Motor neuron (in vitro differentiated cells): Measurements from ENCODE around the gene PARP14. TPM values are rescaled to one million over a fixed set of nuclear protein-coding genes. Genes with fewer than 3 reads are reported as not detected.
A peak's percentile ranks its signal among the peaks of the same experiment; 100 is the strongest.
"Not testable (repeated sequence)": the region's sequence is repeated elsewhere in the genome, so short reads cannot be mapped to it uniquely, and the experiment has no call there.

ENCODE experiments used
- ATAC-seq, 8 experiments: fragments of 200-7000 bp; cut with Tn5 transposase; replicated peaks in 6 of 8; 2 replicates each; pipeline ENCODE4 v1.8.0; 2021; ENCODE audit warnings: mild to moderate bottlenecking in 8 of 8, moderate library complexity in 8 of 8
- H3K27ac ChIP-seq, 2 donors: fragments of 250-450 bp; sonication (Bioruptor Pico); 2 replicates each; pipeline ENCODE4 v1.9.0; 2021; ENCODE audit warnings: antibody characterized with exemption in 2 of 2, mild to moderate bottlenecking in 2 of 2, moderate library complexity in 1 of 2
- H3K4me1 ChIP-seq, 2 donors: fragments of 250-450 bp; sonication (Bioruptor Pico); replicated peaks in 1 of 2; 2 replicates each; pipeline ENCODE4 v1.6.1; 2021; ENCODE audit warnings: antibody characterized with exemption in 2 of 2, mild to moderate bottlenecking in 2 of 2, moderate library complexity in 1 of 2
- H3K4me3 ChIP-seq, 5 donors: fragments of 250-450 bp; sonication (Bioruptor Pico); 2 replicates each; pipeline ENCODE4 v1.9.0; 2021; ENCODE audit warnings: antibody characterized with exemption in 5 of 5, mild to moderate bottlenecking in 5 of 5, moderate library complexity in 4 of 5
- WGBS, 10 experiments: fragments of 450-650 bp; shearing (Covaris generic); methylation state at CpG; one replicate each; pipeline ENCODE4 v1.0.0; 2022; 5-methylcytosine and 5-hydroxymethylcytosine counted together
- in situ Hi-C, 9 experiments: fragments of 400-800 bp; cut with MboI; loops; one replicate each; pipeline ENCODE4 v1.15.0; 2021; ENCODE audit warnings: low sequenced_read_pairs in 9 of 9, low pct_unique_long_range_greater_than_20kb in 2 of 9; ENCODE audit not compliant: unreplicated experiment in 9 of 9
- total RNA-seq, 8 experiments: library from RNA; unstranded; fragments of 300-600 nt; gene quantifications; 2 replicates each; pipeline versions ENCODE4 v1.2.3 to v1.2.4, GENCODE V29; 2022

The PARP14 gene
- total RNA-seq, 8 experiments from 2014 or later = 0.49 to 75.3 (median 18.3) TPM

- in situ Hi-C loops = no loop called here
- peak in 1 of 8 experiments; percentile 19 for ATAC-seq
- 60 to 100% (median 100%) methylated on average over 1 of the region's 1 CpG; no CpG with 5 or more reads in 3 of the 10 experiments for WGBS, 10 experiments
Observed at GRCh38 chr3:122705379-122705778, 24.7 kb downstream of the PARP14 start.

GRCh38 chr3:122710616-122711251 is 30.1 kb downstream of the PARP14 start:
- H3K4me1 ChIP-seq, H3K27ac ChIP-seq, H3K4me3 ChIP-seq, ATAC-seq, in situ Hi-C loops: not testable (repeated sequence)
- WGBS, 10 experiments = 80 to 100% (median 100%) methylated on average over 1 of the region's 1 CpG; no CpG with 5 or more reads in 4 of the 10 experiments

More at GRCh38 chr3:122705379-122705778, 24.7 kb downstream of the PARP14 start:
- Histone ChIP-seq H3K27ac (no peak overlapping the region), H3K4me3 (no peak overlapping the region), H3K4me1 (no peaks in the 10 kb centered on the region)

- in situ Hi-C loops = no loop called here
- H3K4me3 ChIP-seq = no peak overlapping the region
- 65 to 100% (median 87%) methylated on average over 2 to 3 of the region's 3 CpGs; no CpG with 5 or more reads in 2 of the 10 experiments for WGBS, 10 experiments
- ATAC-seq = peak in 2 of 8 experiments; percentile 63 to 84
- no peaks in the 10 kb centered on the region for H3K4me1 ChIP-seq
- H3K27ac ChIP-seq = no peak overlapping the region
Observed at GRCh38 chr3:122714273-122714672, 33.6 kb downstream of the PARP14 start.

- Histone ChIP-seq H3K4me3 (no peak overlapping the region), H3K27ac (no peak overlapping the region), H3K4me1 (no peaks in the 10 kb centered on the region)
- no peak for ATAC-seq
- WGBS, 10 experiments = 33 to 100% (median 88%) methylated on average over 1 to 4 of the region's 4 CpGs; no CpG with 5 or more reads in 1 of the 10 experiments
- in situ Hi-C loops = no loop called here
Observed at GRCh38 chr3:122716667-122717066, 36.0 kb downstream of the PARP14 start.

GRCh38 chr3:122719273-122719921 is 38.8 kb downstream of the PARP14 start:
- in situ Hi-C loops = no loop called here
- WGBS, 10 experiments = 10 to 100% (median 70%) methylated on average over 1 to 3 of the region's 3 CpGs; no CpG with 5 or more reads in 2 of the 10 experiments
- Histone ChIP-seq H3K4me1 (no peaks in the 10 kb centered on the region), H3K27ac (no peak overlapping the region), H3K4me3 (no peak overlapping the region)
- ATAC-seq = no peak

- Histone ChIP-seq H3K27ac (no peak overlapping the region), H3K4me1 (no peaks in the 10 kb centered on the region), H3K4me3 (no peak overlapping the region)
- in situ Hi-C loops = no loop called here
- ATAC-seq = no peak
- WGBS, 10 experiments = 80 to 87% (median 80%) methylated on average over 1 to 3 of the region's 20 CpGs; no CpG with 5 or more reads in 7 of the 10 experiments
Observed at GRCh38 chr3:122725106-122725505, 44.5 kb downstream of the PARP14 start.

GRCh38 chr3:122727294-122727693 is 46.7 kb downstream of the PARP14 start:
- no peaks in the 10 kb centered on the region for H3K4me1 ChIP-seq
- 21 to 100% (median 88%) methylated on average over 1 to 3 of the region's 3 CpGs for WGBS, 10 experiments
- in situ Hi-C loops = no loop called here
- no peak for ATAC-seq
- H3K4me3 ChIP-seq = no peak overlapping the region
- no peak overlapping the region for H3K27ac ChIP-seq

DNA sequence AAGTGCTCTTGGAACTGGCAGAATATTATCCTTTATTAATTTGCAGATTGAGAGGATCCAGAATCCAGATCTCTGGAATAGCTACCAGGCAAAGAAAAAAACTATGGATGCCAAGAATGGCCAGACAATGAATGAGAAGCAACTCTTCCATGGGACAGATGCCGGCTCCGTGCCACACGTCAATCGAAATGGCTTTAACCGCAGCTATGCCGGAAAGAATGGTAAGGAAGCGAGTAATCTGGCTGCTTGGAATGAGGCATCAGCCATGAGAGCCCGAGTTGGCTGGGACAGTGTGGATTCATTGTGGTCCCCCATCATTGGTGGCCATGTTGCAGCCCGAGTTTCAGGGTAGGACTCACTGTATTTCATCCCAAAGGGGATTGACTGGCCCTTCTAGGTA is 47.1 kb downstream of the PARP14 start:
- ATAC-seq = no peak
- H3K27ac ChIP-seq = no peak overlapping the region
- H3K4me3 ChIP-seq = no peak overlapping the region
- no peaks in the 10 kb centered on the region for H3K4me1 ChIP-seq
- in situ Hi-C loops = no loop called here
- WGBS, 10 experiments = 17 to 100% (median 83%) methylated on average over 1 to 8 of the region's 9 CpGs; no CpG with 5 or more reads in 4 of the 10 experiments

- no peak overlapping the region for H3K27ac ChIP-seq
- in situ Hi-C loops = no loop called here
- ATAC-seq = no peak
- WGBS, 10 experiments = 79 to 100% (median 90%) methylated on average over 1 to 3 of the region's 3 CpGs
- H3K4me1 ChIP-seq = no peaks in the 10 kb centered on the region
- no peak overlapping the region for H3K4me3 ChIP-seq
Observed at GRCh38 chr3:122728186-122728585, 47.5 kb downstream of the PARP14 start.

DNA sequence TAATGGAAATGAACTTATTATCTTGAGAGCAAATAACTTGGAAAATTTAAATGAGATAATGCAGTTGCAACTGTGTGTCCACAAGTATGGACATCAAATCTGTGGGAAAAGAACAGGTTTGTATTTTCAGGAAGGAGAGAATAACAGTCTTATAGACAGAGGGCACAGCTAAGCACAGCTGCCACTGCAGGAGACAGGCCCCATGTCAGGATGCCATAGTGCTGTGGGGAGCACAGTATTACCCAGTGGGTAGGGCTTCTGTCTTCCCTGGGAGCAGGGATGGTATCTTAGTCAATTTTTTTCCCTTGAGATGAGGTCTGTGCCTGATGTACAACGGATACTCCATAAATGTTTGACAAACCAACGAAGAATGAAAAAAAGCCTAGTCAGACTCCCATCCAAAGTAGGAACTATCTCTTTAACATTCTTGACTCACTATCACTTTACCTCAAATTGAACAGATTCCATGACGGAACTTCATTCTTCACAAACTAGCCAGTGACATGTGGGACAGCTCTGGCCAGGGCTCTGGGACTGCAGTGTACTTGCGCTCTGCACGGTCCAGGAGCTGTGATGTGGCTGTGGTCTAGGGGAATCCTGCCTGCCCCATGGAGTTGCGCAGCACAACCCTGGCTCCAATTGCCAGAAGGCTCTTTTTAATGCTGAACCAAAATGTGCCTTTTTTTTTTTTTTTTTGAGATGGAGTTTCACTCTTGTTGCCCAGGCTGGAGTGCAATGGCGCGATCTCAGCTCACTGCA is 48.3 kb downstream of the PARP14 start:
- H3K4me1 ChIP-seq = no peaks in the 10 kb centered on the region
- ATAC-seq = no peak
- in situ Hi-C loops = no loop called here
- 75 to 100% (median 94%) methylated on average over 1 to 5 of the region's 8 CpGs; no CpG with 5 or more reads in 2 of the 10 experiments for WGBS, 10 experiments
- no peak overlapping the region for H3K27ac ChIP-seq
- H3K4me3 ChIP-seq = no peak overlapping the region

DNA sequence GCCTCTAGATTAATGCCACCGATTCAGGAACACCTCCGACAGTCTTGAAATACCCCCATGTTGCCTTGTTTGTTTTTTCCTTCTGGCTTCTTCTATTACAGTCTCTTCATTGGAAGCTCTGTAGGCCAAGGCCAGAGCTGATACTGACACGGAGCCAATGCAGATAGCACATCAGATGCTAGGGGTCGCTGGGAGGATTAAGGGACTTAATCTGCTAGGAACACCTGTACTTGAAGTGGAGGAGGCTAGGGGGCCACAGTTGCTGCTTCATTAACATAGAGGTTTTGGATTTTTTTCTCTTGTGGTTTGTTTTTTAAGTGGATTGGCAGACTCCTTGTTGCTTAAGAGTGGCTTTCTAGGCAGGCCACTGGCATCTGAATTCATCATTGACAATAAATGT is 49.6 kb downstream of the PARP14 start:
- Histone ChIP-seq H3K4me1 (no peaks in the 10 kb centered on the region), H3K4me3 (no peak overlapping the region), H3K27ac (no peak overlapping the region)
- WGBS, 10 experiments = 56 to 100% (median 93%) methylated on average over 1 to 4 of the region's 4 CpGs; no CpG with 5 or more reads in 4 of the 10 experiments
- ATAC-seq = no peak
- in situ Hi-C loops = no loop called here

DNA sequence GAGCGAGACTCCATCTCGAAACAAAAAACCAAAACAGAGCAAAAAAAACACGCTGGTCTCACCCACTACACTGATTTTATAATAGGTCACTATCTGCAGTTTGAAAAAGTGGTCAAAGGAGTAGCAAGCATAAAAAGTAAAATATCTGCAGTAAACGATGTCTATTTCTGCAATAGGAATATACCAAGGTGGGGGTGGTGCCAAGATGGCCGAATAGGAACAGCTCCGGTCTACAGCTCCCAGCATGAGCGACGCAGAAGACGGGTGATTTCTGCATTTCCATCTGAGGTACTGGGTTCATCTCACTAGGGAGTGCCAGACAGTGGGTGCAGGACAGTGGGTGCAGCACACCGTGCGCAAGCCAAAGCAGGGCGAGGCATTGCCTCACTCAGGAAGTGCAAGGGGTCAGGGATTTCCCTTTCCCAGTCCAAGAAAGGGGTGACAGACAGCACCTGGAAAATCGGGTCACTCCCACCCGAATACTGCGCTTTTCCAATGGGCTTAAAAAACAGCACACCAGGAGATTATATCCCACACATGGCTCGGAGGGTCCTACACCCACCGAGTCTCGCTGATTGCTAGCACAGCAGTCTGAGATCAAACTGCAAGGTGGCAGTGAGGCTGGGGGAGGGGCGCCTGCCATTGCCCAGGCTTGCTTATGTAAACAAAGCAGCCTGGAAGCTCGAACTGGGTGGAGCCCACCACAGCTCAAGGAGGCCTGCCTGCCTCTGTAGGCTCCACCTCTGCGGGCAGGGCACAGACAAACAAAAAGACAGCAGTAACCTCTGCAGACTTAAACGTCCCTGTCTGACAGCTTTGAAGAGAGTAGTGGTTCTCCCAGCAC is 52.3 kb downstream of the PARP14 start:
- in situ Hi-C loops, H3K4me1 ChIP-seq, H3K4me3 ChIP-seq, H3K27ac ChIP-seq, ATAC-seq: not testable (repeated sequence)
- WGBS, 10 experiments = 89 to 100% (median 96%) methylated on average over 1 to 4 of the region's 22 CpGs; no CpG with 5 or more reads in 4 of the 10 experiments
